GM10266 (cell line): ENCODE measurements around the gene ARL13B.

Experiments used
- DNase-seq: peaks from one replicate; pipeline ENCODE4 v3.0.0; 2012; ENCODE audit errors: extremely low spot score
- CTCF ChIP-seq: IDR thresholded peaks from 2 replicates; pipeline ENCODE4 v1.5.1; 2012; ENCODE audit warnings: mild to moderate bottlenecking, low read depth; ENCODE audit not compliant: control insufficient read depth, insufficient read depth; ENCODE audit errors: missing control alignments

The ARL13B gene

GRCh38 chr3:94001191-94001590, 21.2 kb downstream of the ARL13B start:
- TF ChIP-seq CTCF: no peak
- DNase-seq: no peak

GRCh38 chr3:94001827-94002495, 22.0 kb downstream of the ARL13B start:
- TF ChIP-seq CTCF: no peak
- DNase-seq: no peak

GRCh38 chr3:94004301-94004910, 24.5 kb downstream of the ARL13B start:
- DNase-seq: peak; percentile 43
- TF ChIP-seq CTCF: peak; percentile 80

- no peak for DNase-seq
- no peak for TF ChIP-seq CTCF
These were observed 28.3 kb downstream of the ARL13B start for GRCh38 chr3:94008253-94008652.

GRCh38 chr3:94009608-94010007, 29.7 kb downstream of the ARL13B start:
- TF ChIP-seq CTCF: no peak
- no peak for DNase-seq

- no peak for DNase-seq
- TF ChIP-seq CTCF: no peak
These were observed 31.3 kb downstream of the ARL13B start for GRCh38 chr3:94011233-94011711.

GRCh38 chr3:94012185-94012584, 32.2 kb downstream of the ARL13B start:
- no peak for DNase-seq
- TF ChIP-seq CTCF: no peak
